SK-N-SH treated with all-trans-retinoic acid at 6 μM for 48 hours (cell line): ENCODE data around the gene OR10C1.

Experiments used
- ATAC-seq: fragments of 200-7000 bp; cut with Tn5 transposase; 3 replicates; pipeline ENCODE4 v1.9.1; 2020; ENCODE audit warnings: mild to moderate bottlenecking, moderate library complexity
- ARNTL ChIP-seq: fragments of 450-650 bp; formaldehyde crosslinking; IDR thresholded peaks from 2 replicates; pipeline ENCODE4 v1.5.0; 2020; ENCODE audit warnings: low read depth, mild to moderate bottlenecking, moderate library complexity, borderline replicate concordance
- BACH2 ChIP-seq: fragments of 250-450 bp; sonication (Bioruptor Pico); IDR thresholded peaks from 2 replicates; pipeline ENCODE4 v1.9.0; 2021; ENCODE audit warnings: mild to moderate bottlenecking, borderline replicate concordance
- CSDC2 ChIP-seq: fragments of 250-450 bp; sonication (Bioruptor Pico); IDR thresholded peaks from 2 replicates; pipeline ENCODE4 v1.5.0; 2020; ENCODE audit warnings: mild to moderate bottlenecking, moderate library complexity
- CSRNP3 ChIP-seq: fragments of 250-450 bp; sonication (Bioruptor Pico); IDR thresholded peaks from 2 replicates; pipeline ENCODE4 v1.5.1; 2021; ENCODE audit warnings: mild to moderate bottlenecking, moderate library complexity
- ESRRG ChIP-seq: fragments of 250-450 bp; sonication (Bioruptor Pico); IDR thresholded peaks from 2 replicates; pipeline ENCODE4 v1.6.1; 2021; ENCODE audit warnings: mild to moderate bottlenecking
- GLIS3 ChIP-seq: fragments of 250-450 bp; sonication (Bioruptor Pico); IDR thresholded peaks from 2 replicates; pipeline ENCODE4 v1.5.0; 2020; ENCODE audit warnings: mild to moderate bottlenecking, moderate library complexity
- ISL1 ChIP-seq: fragments of 250-450 bp; sonication (Bioruptor Pico); IDR thresholded peaks from 2 replicates; pipeline ENCODE4 v2.1.2; 2022; ENCODE audit warnings: mild to moderate bottlenecking, moderate library complexity
- OSR1 ChIP-seq: fragments of 250-450 bp; sonication (Bioruptor Pico); IDR thresholded peaks from 2 replicates; pipeline ENCODE4 v1.8.0; 2022; ENCODE audit warnings: moderate library complexity, mild to moderate bottlenecking, inconsistent platforms
- PPARA ChIP-seq: fragments of 250-450 bp; sonication (Bioruptor Pico); IDR thresholded peaks from 2 replicates; pipeline ENCODE4 v1.5.0; 2020; ENCODE audit warnings: mild to moderate bottlenecking, borderline replicate concordance
- RARB ChIP-seq: fragments of 250-450 bp; sonication (Bioruptor Pico); IDR thresholded peaks from 2 replicates; pipeline ENCODE4 v1.8.0; 2021; ENCODE audit warnings: mild to moderate bottlenecking, moderate library complexity
- SNAI2 ChIP-seq: fragments of 250-450 bp; sonication (Bioruptor Pico); IDR thresholded peaks from 2 replicates; pipeline ENCODE4 v1.5.0; 2020; ENCODE audit warnings: mild to moderate bottlenecking, moderate library complexity
- TCF4 ChIP-seq: fragments of 250-450 bp; sonication (Bioruptor Pico); IDR thresholded peaks from 2 replicates; pipeline ENCODE4 v1.8.0; 2021; ENCODE audit warnings: mild to moderate bottlenecking, moderate library complexity, borderline replicate concordance
- TOX ChIP-seq: fragments of 250-450 bp; sonication (Bioruptor Pico); IDR thresholded peaks from 2 replicates; pipeline ENCODE4 v1.8.0; 2021; ENCODE audit warnings: mild to moderate bottlenecking, moderate library complexity, borderline replicate concordance
- ZC3H10 ChIP-seq: fragments of 250-450 bp; sonication (Bioruptor Pico); IDR thresholded peaks from 2 replicates; pipeline ENCODE4 v1.5.1; 2021; ENCODE audit warnings: mild to moderate bottlenecking, moderate library complexity
- ZFP30 ChIP-seq: fragments of 450-650 bp; formaldehyde crosslinking; IDR thresholded peaks from 2 replicates; pipeline ENCODE4 v1.5.0; 2022; ENCODE audit warnings: mild to moderate bottlenecking, moderate library complexity
- ZNF565 ChIP-seq: fragments of 450-650 bp; formaldehyde crosslinking; conservative IDR thresholded peaks from 2 replicates; pipeline ENCODE4 v1.5.0; 2020; ENCODE audit warnings: low read depth, mild to moderate bottlenecking, moderate library complexity
- ZNF70 ChIP-seq: fragments of 450-650 bp; formaldehyde crosslinking; IDR thresholded peaks from 2 replicates; pipeline ENCODE4 v1.5.0; 2020; ENCODE audit warnings: mild to moderate bottlenecking, moderate library complexity
- ZNF8 ChIP-seq: fragments of 450-650 bp; formaldehyde crosslinking; IDR thresholded peaks from 2 replicates; pipeline ENCODE4 v1.5.0; 2020; ENCODE audit warnings: mild to moderate bottlenecking, moderate library complexity
- TF ChIP-seq, protein P1 (sequence below): fragments of 250-450 bp; sonication (Bioruptor Pico); IDR thresholded peaks from 2 replicates; pipeline ENCODE4 v1.8.0; 2021; ENCODE audit warnings: low read depth, mild to moderate bottlenecking, moderate library complexity, borderline replicate concordance
- TF ChIP-seq, protein P2 (sequence below): fragments of 250-450 bp; sonication (Bioruptor Pico); IDR thresholded peaks from 2 replicates; pipeline ENCODE4 v1.5.0; 2020; ENCODE audit warnings: mild to moderate bottlenecking, moderate library complexity
- TF ChIP-seq, protein P3 (sequence below): fragments of 250-450 bp; sonication (Bioruptor Pico); IDR thresholded peaks from 2 replicates; pipeline ENCODE4 v1.8.0; 2020; ENCODE audit warnings: mild to moderate bottlenecking, moderate library complexity, borderline replicate concordance

Gene OR10C1

GRCh38 chr6:29466241-29466640 lies 27.1 kb downstream of the OR10C1 start:
- TF ChIP-seq ZNF565 (CRISPR knock-in tag) (no peak), PPARA (no peak), ESRRG (no peak)
- TF ChIP-seq, protein P1, sequence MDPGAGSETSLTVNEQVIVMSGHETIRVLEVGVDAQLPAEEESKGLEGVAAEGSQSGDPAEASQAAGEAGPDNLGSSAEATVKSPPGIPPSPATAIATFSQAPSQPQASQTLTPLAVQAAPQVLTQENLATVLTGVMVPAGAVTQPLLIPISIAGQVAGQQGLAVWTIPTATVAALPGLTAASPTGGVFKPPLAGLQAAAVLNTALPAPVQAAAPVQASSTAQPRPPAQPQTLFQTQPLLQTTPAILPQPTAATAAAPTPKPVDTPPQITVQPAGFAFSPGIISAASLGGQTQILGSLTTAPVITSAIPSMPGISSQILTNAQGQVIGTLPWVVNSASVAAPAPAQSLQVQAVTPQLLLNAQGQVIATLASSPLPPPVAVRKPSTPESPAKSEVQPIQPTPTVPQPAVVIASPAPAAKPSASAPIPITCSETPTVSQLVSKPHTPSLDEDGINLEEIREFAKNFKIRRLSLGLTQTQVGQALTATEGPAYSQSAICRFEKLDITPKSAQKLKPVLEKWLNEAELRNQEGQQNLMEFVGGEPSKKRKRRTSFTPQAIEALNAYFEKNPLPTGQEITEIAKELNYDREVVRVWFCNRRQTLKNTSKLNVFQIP (CRISPR knock-in tag) = no peak
- TF ChIP-seq, all 23 proteins: peak for 0
- ATAC-seq = no peak

DNA sequence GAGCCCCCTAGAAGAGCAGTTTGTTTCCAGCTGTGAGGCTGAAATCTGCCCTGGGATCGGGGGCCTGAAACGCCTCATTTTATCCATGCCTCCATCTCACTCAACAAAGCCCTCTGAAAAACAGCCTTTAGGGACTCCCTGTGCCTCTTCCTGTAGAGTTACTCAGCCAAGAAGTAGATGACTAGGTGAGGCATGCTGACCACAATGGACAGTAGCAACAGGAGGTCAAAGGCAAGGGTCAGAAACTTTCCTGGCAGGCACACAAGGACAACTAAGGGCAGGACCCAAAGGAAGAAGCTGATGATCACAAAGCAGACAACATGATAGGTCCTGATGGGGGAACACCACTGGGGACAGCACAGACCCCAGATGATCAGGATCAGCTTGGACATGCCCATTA lies 35.9 kb downstream of the OR10C1 start:
- no peak for ATAC-seq
- TF ChIP-seq, protein P2, sequence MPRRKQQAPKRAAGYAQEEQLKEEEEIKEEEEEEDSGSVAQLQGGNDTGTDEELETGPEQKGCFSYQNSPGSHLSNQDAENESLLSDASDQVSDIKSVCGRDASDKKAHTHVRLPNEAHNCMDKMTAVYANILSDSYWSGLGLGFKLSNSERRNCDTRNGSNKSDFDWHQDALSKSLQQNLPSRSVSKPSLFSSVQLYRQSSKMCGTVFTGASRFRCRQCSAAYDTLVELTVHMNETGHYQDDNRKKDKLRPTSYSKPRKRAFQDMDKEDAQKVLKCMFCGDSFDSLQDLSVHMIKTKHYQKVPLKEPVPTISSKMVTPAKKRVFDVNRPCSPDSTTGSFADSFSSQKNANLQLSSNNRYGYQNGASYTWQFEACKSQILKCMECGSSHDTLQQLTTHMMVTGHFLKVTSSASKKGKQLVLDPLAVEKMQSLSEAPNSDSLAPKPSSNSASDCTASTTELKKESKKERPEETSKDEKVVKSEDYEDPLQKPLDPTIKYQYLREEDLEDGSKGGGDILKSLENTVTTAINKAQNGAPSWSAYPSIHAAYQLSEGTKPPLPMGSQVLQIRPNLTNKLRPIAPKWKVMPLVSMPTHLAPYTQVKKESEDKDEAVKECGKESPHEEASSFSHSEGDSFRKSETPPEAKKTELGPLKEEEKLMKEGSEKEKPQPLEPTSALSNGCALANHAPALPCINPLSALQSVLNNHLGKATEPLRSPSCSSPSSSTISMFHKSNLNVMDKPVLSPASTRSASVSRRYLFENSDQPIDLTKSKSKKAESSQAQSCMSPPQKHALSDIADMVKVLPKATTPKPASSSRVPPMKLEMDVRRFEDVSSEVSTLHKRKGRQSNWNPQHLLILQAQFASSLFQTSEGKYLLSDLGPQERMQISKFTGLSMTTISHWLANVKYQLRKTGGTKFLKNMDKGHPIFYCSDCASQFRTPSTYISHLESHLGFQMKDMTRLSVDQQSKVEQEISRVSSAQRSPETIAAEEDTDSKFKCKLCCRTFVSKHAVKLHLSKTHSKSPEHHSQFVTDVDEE = no peak
- TF ChIP-seq BACH2 (CRISPR knock-in tag) (no peak), ZNF70 (no peak), ISL1 (CRISPR knock-in tag) (no peak), GLIS3 (CRISPR knock-in tag) (no peak), CSDC2 (CRISPR knock-in tag) (no peak), TCF4 (no peak), ZNF565 (CRISPR knock-in tag) (no peak), ZFP30 (CRISPR knock-in tag) (no peak), ARNTL (CRISPR knock-in tag) (no peak), ZNF8 (CRISPR knock-in tag) (no peak), ZC3H10 (CRISPR knock-in tag) (no peak)
- TF ChIP-seq, protein P3, sequence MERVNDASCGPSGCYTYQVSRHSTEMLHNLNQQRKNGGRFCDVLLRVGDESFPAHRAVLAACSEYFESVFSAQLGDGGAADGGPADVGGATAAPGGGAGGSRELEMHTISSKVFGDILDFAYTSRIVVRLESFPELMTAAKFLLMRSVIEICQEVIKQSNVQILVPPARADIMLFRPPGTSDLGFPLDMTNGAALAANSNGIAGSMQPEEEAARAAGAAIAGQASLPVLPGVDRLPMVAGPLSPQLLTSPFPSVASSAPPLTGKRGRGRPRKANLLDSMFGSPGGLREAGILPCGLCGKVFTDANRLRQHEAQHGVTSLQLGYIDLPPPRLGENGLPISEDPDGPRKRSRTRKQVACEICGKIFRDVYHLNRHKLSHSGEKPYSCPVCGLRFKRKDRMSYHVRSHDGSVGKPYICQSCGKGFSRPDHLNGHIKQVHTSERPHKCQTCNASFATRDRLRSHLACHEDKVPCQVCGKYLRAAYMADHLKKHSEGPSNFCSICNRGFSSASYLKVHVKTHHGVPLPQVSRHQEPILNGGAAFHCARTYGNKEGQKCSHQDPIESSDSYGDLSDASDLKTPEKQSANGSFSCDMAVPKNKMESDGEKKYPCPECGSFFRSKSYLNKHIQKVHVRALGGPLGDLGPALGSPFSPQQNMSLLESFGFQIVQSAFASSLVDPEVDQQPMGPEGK (CRISPR knock-in tag) = no peak

DNA sequence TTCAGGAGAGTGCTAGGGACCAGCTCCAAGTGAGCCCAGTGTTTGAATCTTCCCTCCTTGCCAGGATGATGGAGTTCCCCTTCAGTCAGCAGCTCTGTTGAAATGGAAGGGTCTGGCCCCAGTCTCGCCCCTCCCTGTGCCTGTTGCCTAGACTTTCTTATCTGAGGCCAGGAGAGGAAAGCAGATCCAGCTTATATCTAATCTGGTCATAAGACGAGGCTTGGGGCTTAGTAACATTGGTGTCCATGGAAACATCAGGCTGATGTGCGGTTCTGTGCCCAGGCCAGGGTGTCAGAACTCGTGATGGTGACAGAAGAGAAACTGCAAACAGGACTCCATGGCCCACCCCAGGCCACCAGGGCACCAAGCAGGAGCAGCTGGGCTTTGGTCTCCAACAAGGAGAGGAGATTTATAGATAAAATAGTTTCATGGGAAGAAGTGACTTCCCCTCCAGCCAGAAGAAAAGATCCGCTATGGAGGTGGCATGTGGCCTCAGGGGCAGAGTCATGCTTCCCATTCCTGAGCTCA lies 38.9 kb downstream of the OR10C1 start:
- no peak for TF ChIP-seq OSR1 (CRISPR knock-in tag)
- TF ChIP-seq ZNF565 (CRISPR knock-in tag) = no peak
- ATAC-seq = no peak

DNA sequence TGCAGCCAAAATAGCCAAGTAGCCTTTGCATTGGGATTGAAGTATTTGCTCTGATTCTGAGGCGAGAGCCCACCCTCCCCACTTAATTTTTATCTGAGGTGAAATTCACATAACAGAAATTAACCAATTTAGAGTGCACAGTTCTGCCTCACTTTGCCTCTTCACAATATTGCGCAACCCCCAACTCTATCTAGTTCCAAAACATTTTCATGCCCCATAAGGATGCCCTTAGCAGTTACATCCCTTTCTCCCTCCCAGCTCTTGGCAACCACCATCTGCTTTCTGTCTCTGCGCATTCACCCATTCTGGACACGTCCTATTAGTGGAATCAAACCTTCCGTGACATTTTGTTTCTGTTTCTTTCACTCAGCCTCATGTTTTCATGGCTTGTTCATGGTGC lies 39.6 kb downstream of the OR10C1 start:
- TF ChIP-seq, protein P2 = no peak
- no peak for TF ChIP-seq ISL1 (CRISPR knock-in tag)
- TF ChIP-seq ARNTL (CRISPR knock-in tag) = no peak
- ATAC-seq = no peak

GRCh38 chr6:29479560-29479959 lies 40.5 kb downstream of the OR10C1 start:
- ATAC-seq = no peak
- TF ChIP-seq ZNF70 (no peak), BACH2 (CRISPR knock-in tag) (no peak), PPARA (no peak), TCF4 (no peak), ZNF8 (CRISPR knock-in tag) (no peak), SNAI2 (CRISPR knock-in tag) (no peak), CSRNP3 (CRISPR knock-in tag) (no peak), RARB (CRISPR knock-in tag) (no peak), ZFP30 (CRISPR knock-in tag) (no peak), GLIS3 (CRISPR knock-in tag) (no peak), ARNTL (CRISPR knock-in tag) (no peak), TOX (CRISPR knock-in tag) (no peak), ISL1 (CRISPR knock-in tag) (no peak), ZC3H10 (CRISPR knock-in tag) (no peak)
- TF ChIP-seq, protein P3 (CRISPR knock-in tag) = no peak
